Fibroblast of lung (primary cell): ENCODE results near the gene GDF15. TPM values are rescaled to one million over a fixed set of nuclear protein-coding genes. Genes with fewer than 3 reads are reported as not detected.
"Not testable (repeated sequence)": the region's sequence is repeated elsewhere in the genome, so short reads cannot be mapped to it uniquely, and the experiment has no call there.

Experiments used
- DNase-seq, 2 donors: peaks; one replicate each; pipeline versions ENCODE4 v3.0.0 to v3.0.0-alpha.2; 2010; ENCODE audit warnings: low read depth in 2 of 2
- H2AFZ ChIP-seq: 2 replicates; pipeline ENCODE4 v1.5.1; 2012; ENCODE audit warnings: low read length, control low read depth, inconsistent platforms
- H3K27ac ChIP-seq: 2 replicates; pipeline ENCODE4 v1.5.1; 2011; ENCODE audit warnings: low read length, control low read depth; ENCODE audit not compliant: insufficient read depth
- H3K27me3 ChIP-seq: 2 replicates; pipeline ENCODE4 v1.5.1; 2011; ENCODE audit warnings: mild to moderate bottlenecking, low read length; ENCODE audit not compliant: control insufficient read depth, insufficient read depth
- H3K36me3 ChIP-seq: 2 replicates; pipeline ENCODE4 v1.5.1; 2011; ENCODE audit warnings: low read length; ENCODE audit not compliant: control insufficient read depth, insufficient read depth
- H3K4me1 ChIP-seq: 2 replicates; pipeline ENCODE4 v1.5.1; 2011; ENCODE audit warnings: low read length; ENCODE audit not compliant: control insufficient read depth, insufficient read depth; ENCODE audit errors: extremely low read depth
- H3K4me2 ChIP-seq: 2 replicates; pipeline ENCODE4 v1.5.1; 2011; ENCODE audit warnings: low read length, control low read depth; ENCODE audit not compliant: insufficient read depth; ENCODE audit errors: extremely low read depth
- H3K4me3 ChIP-seq, 4 experiments: fragments of 200-600 bp in 1 of 4; sonication (generic) in 1 of 4; replicated peaks in 1 of 4; 2 replicates each; pipeline ENCODE4 v1.5.1; 2011 to 2016; ENCODE audit warnings: low read length in 4 of 4, low read depth in 3 of 4, mild to moderate bottlenecking in 3 of 4, control low read depth in 2 of 4, inconsistent platforms in 1 of 4, mixed read lengths in 1 of 4; ENCODE audit not compliant: insufficient read depth in 1 of 4; ENCODE audit errors: control extremely low read depth in 1 of 4
- H3K79me2 ChIP-seq: 2 replicates; pipeline ENCODE4 v1.5.1; 2012; ENCODE audit warnings: mild to moderate bottlenecking, low read length, inconsistent platforms; ENCODE audit not compliant: control insufficient read depth, insufficient read depth
- H3K9ac ChIP-seq: 2 replicates; pipeline ENCODE4 v1.5.1; 2011; ENCODE audit warnings: mild to moderate bottlenecking, low read length, control low read depth; ENCODE audit not compliant: insufficient read depth
- H3K9me3 ChIP-seq: 2 replicates; pipeline ENCODE4 v1.5.1; 2012; ENCODE audit warnings: low read depth, low read length; ENCODE audit not compliant: control insufficient read depth, insufficient read depth
- H4K20me1 ChIP-seq: 2 replicates; pipeline ENCODE4 v1.5.1; 2011; ENCODE audit warnings: low read length; ENCODE audit not compliant: control insufficient read depth, insufficient read depth; ENCODE audit errors: extremely low read depth
- EZH2 ChIP-seq: IDR thresholded peaks from 2 replicates; pipeline ENCODE4 v1.5.1; 2012; ENCODE audit warnings: low read length, control low read depth, mild to moderate bottlenecking; ENCODE audit errors: missing control alignments
- polyA plus RNA-seq, 2 donors: library from polyadenylated mRNA; depleted of rRNA in 1 of 2; stranded (reverse) in 1 of 2; unstranded in 1 of 2; fragments of >200 nt; gene quantifications; 2 replicates each; pipeline ENCODE4 v1.2.1, GENCODE V29; 2011 to 2012; ENCODE audit warnings: missing spikeins in 1 of 2
- total RNA-seq: library from RNA; depleted of rRNA; stranded (reverse); fragments of >200 nt; gene quantifications from 2 replicates; pipeline ENCODE4 v1.2.1, GENCODE V29; 2014
- TF ChIP-seq, protein P1 (sequence below), 2 donors: IDR thresholded peaks in 1 of 2; conservative IDR thresholded peaks in 1 of 2; 1 replicate in 1 of 2; 2 replicates in 1 of 2; pipeline ENCODE4 v1.5.1; 2011 to 2012; ENCODE audit warnings: low read length in 2 of 2, control low read depth in 1 of 2, inconsistent platforms in 1 of 2, low read depth in 1 of 2, mild to moderate bottlenecking in 1 of 2

The GDF15 gene
- total and polyA plus RNA-seq, 2 donors (not counting 1 experiment from before 2014, with no cell fraction given), result 8.6 to 140 TPM

DNA sequence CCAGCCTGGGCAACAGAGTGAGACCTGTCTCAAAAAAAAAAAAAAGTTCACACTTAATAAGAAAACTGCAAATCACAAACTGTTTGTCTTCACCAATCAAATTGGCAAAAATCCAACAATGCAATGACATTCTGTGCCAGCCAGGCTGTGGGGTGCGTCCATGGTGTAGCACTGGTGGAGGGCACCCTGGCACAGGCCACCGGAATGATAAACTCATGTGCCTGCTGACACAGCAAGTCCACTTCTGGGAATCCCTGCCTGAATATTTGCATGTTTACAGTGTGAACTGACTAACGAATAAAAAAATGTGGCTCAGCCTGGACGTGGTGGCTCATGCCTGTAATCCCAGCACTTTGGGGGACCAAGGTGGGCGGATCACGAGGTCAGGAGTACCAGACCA, 13.1 kb downstream of the GDF15 start:
- H2AFZ ChIP-seq, result no peak overlapping the region
- no peaks in the 10 kb centered on the region for H4K20me1 ChIP-seq
- no peaks in the 10 kb centered on the region for H3K9me3 ChIP-seq
- TF ChIP-seq, protein P1, sequence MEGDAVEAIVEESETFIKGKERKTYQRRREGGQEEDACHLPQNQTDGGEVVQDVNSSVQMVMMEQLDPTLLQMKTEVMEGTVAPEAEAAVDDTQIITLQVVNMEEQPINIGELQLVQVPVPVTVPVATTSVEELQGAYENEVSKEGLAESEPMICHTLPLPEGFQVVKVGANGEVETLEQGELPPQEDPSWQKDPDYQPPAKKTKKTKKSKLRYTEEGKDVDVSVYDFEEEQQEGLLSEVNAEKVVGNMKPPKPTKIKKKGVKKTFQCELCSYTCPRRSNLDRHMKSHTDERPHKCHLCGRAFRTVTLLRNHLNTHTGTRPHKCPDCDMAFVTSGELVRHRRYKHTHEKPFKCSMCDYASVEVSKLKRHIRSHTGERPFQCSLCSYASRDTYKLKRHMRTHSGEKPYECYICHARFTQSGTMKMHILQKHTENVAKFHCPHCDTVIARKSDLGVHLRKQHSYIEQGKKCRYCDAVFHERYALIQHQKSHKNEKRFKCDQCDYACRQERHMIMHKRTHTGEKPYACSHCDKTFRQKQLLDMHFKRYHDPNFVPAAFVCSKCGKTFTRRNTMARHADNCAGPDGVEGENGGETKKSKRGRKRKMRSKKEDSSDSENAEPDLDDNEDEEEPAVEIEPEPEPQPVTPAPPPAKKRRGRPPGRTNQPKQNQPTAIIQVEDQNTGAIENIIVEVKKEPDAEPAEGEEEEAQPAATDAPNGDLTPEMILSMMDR (conservative IDR thresholded peaks at IDR 0.05 in 1 of 2, IDR thresholded peaks at IDR 0.05 in 1 of 2; ENCODE audit: low read depth in 1 of 2, low read length in 2 of 2), result no peak
- TF ChIP-seq EZH2, result no peak
- no peaks in the 10 kb centered on the region for H3K79me2 ChIP-seq
- H3K4me3 ChIP-seq, result no peak overlapping the region
- H3K4me2 ChIP-seq, result peak overlapping the region; percentile 25
- no peaks in the 10 kb centered on the region for H3K27me3 ChIP-seq
- no peaks in the 10 kb centered on the region for H3K36me3 ChIP-seq
- H3K27ac ChIP-seq, result peak overlapping the region; percentile 13
- H3K4me1 ChIP-seq, result peaks cover 12% of the 10 kb centered on the region
- H3K9ac ChIP-seq, result no peak overlapping the region
- peak; percentile 68 to 76 for DNase-seq

DNA sequence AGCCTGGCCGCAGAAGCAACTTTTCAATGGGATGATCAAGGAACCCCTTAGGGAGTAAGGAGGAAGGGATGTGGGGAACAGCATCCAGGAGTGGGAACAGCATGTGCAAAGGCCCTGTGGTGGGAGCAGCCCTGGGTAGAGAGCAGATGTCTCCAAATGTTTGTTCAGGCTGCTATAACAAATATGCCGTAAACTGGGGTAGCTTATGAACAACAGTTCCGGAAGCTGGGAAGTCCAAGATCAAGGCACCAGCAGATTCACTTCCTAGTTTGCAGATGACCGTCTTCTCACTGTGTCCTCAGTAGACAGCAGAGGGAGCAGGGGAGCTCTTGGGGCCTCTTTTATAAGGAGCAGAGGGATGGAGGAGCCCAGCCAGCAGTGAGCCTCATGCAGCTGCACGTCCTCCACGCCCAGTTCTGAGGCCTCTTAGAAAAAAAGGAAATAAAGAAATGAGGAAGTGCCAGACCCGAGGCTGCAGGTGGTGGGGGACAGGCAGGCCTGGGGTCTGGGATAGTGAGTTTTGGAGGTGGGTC, 15.7 kb downstream of the GDF15 start:
- Histone ChIP-seq H3K9ac (no peak overlapping the region), H4K20me1 (no peaks in the 10 kb centered on the region), H3K4me1 (peaks cover 12% of the 10 kb centered on the region), H2AFZ (no peak overlapping the region), H3K4me3 (no peak overlapping the region), H3K4me2 (no peak overlapping the region), H3K36me3 (no peaks in the 10 kb centered on the region), H3K27me3 (no peaks in the 10 kb centered on the region), H3K9me3 (no peaks in the 10 kb centered on the region), H3K79me2 (no peaks in the 10 kb centered on the region), H3K27ac (no peak overlapping the region)
- TF ChIP-seq, protein P1 (conservative IDR thresholded peaks at IDR 0.05 in 1 of 2, IDR thresholded peaks at IDR 0.05 in 1 of 2; ENCODE audit: low read depth in 1 of 2, low read length in 2 of 2), result peak; percentile 44 to 67
- TF ChIP-seq EZH2, result no peak
- DNase-seq, result peak; percentile 49 to 83

DNA sequence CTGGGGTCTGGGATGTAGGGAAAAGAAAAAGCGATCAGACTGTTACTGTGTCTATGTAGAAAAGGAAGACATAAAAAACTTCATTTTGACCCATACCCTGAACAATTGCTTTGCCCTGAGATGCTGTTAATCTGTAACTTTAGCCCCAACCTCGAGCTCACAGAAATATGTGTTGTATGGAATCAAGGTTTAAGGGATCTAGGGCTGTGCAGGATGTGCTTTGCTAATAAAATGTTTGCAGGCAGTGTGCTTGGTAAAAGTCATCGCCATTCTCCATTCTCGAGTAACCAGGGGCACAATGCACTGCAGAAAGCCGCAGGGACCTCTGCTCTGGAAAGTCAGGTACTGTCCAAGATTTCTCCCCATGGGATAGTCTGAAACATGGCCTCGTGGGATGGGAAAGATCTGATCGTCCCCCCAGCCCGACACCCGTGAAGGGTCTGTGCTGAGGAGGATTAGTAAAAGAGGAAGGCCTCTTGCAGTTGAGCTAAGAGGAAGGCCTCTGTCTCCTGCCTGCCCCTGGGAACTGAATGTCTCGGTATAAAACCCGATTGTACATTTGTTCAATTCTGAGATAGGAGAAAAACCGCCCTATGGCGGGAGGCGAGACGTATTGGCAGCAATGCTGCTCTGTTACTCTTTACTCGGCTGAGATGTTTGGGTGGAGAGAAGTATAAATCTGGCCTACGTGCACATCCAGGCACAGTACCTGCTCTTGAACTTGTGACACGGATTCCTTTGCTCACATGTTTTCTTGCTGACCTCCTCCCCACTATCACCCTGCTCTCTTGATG, 16.7 kb downstream of the GDF15 start:
- H3K27me3 ChIP-seq, H3K79me2 ChIP-seq, H3K4me3 ChIP-seq, H3K9ac ChIP-seq, H3K36me3 ChIP-seq, H2AFZ ChIP-seq, H3K9me3 ChIP-seq, H3K27ac ChIP-seq, H3K4me2 ChIP-seq, H4K20me1 ChIP-seq, DNase-seq: not testable (repeated sequence)
- H3K4me1 ChIP-seq, result peaks cover 10% of the 10 kb centered on the region

DNA sequence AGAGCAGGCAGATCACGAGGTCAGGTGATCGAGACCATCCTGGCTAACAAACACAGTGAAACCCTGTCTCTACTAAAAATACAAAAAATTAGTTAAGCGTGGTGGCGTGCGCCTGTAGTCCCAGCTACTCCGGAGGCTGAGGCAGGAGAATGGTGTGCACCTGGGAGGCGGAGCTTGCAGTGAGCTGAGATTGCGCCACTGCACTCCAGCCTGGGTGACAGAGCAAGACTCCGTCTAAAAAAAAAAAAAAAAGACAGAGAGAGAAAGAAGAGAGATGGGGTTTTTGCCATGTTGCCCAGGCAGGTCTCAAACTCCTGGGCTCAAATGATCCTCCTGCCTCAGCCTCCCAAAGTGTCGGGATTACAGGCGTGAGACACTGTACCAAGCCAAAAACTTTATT, 19.8 kb downstream of the GDF15 start:
- H3K9ac ChIP-seq, H4K20me1 ChIP-seq, H3K79me2 ChIP-seq, H3K9me3 ChIP-seq, H2AFZ ChIP-seq, H3K27me3 ChIP-seq, H3K27ac ChIP-seq, H3K36me3 ChIP-seq, H3K4me2 ChIP-seq, DNase-seq, H3K4me1 ChIP-seq, H3K4me3 ChIP-seq: not testable (repeated sequence)
